Sciatic nerve (tissue), 2 donors: ENCODE data around the gene ZC3H12C. TPM values are rescaled to one million over a fixed set of nuclear protein-coding genes. Genes with fewer than 3 reads are reported as not detected.
A peak's percentile ranks its signal among the peaks of the same experiment; 100 is the strongest.

Experiments
- ATAC-seq: fragments of 200-7000 bp; cut with Tn5 transposase; one replicate; pipeline ENCODE4 v1.9.1; 2020; ENCODE audit warnings: mild to moderate bottlenecking, moderate library complexity
- DNase-seq: peaks from one replicate; pipeline ENCODE4 v3.0.0-alpha.2; 2020; ENCODE audit warnings: low spot score
- intact Hi-C: fragments of 100-400 bp; cut with DNase I; formaldehyde crosslinking; loops from one replicate; pipeline ENCODE4 v1.14.2; 2022
- total RNA-seq: library from RNA; stranded (reverse); fragmentation: NEBNext Ultra II Directional; extraction: Animal tissue kit (Norgen Biotek cat#: 25700); gene quantifications from one replicate; pipeline ENCODE4 v1.2.1, GENCODE V29; 2021
- donor health status: DM: no; HTN: no; CAD: no.
- donor health status: DM: no; HTN: no; CAD: no.

ZC3H12C gene
- total RNA-seq, 1 donor from 2014 or later, result 30.4 TPM

DNA sequence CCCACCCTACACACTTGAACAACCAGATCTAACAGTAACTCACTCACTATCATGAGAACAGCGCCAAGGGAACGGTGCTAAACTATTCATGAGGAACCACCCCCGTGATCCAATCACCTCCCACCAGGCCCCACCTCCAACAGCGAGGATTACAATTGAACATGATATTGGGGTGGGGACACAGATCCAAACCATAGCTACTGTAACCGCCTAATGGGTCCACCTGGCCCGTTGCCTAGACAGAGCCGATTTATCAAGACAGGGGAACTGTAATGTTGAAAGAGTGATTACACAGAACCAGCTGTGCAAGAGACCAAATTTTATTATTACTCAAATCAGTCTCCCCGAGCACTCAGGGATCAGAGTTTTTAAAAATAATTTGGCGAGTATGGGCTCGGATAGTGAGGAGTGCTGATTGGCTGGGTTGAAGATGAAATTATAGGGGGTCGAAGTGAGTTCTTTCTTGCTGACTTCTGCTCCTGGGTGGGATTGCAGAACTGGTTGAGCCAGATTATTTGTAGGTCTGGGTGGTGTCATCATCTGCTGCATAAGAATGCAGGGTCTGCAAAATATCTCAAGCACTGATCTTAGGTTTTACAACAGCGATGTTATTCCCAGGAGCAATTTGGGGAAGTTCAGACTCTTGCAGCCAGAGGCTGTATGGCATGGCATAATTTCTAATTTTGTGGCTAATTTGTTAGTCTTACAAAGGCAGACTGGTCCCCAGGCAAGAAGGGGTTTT is 17.9 kb upstream of the ZC3H12C start:
- ATAC-seq (peak; percentile 13), DNase-seq (no peak)
- intact Hi-C loops, result no loop called here

DNA sequence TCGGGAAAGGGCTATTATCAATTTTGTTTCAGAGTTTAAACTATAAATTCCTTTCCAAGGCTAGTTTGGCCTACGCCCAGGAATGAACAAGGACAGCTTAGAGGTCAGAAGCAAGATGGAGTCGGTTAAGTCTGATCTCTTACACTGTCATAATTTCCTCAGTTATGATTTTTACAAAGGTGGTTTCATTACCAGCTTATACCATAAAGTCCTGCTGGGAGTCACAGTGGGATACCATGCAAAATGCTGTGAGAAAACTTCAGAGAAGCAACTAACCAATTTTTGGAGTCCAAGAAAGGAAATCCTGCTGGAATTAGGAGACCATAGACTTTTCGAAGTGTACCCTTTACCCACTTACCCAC is 17.4 kb upstream of the ZC3H12C start:
- DNase-seq (no peak), ATAC-seq (no peak)
- intact Hi-C loops, result no loop called here

DNA sequence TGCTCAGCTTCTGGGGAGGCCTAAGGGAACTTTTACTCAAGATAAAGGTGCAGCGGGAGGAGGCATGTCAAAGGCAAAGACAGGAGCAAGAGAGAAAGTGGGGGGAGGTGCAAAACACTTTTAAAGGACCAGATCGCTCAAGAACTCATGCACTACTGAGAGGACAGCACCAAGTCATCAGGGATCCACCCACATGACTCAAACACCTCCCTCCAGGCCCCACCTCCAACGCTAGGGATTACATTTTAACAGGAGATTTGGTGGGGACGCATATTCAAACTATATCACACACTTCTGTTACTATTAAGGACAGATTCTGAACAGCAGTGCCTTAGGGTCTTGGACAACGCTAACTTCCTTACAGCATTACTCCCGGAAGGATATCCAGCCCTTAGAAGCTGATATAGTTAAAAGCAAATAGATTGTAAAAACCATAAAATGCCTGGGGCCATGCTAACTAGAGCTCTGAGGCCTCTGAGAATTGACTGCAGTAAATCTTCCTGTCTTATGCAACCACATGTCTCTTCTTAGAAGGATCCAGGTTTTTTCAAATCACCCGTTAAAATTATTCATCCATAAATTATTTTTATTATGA is 16.7 kb upstream of the ZC3H12C start:
- DNase-seq, result no peak
- intact Hi-C loops, result no loop called here
- ATAC-seq, result no peak

DNA sequence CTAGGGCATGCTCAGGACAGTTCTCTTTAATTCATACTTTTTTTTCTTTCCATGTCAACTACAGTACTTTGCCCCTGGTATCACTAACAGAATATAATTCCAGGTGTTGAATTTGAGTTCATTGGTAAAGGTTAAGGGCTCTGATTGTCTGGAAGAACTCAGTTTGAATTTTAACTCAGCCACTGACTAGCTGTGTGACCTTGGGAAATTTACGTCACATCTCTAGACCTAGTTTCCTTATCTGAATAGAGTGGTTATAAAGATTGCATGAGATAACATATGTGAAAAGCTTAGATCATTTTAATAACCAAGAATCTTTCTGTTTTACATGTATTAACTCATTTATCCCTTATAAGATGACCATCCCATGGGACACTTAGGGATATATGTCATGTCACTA is 15.8 kb upstream of the ZC3H12C start:
- DNase-seq, result no peak

DNA sequence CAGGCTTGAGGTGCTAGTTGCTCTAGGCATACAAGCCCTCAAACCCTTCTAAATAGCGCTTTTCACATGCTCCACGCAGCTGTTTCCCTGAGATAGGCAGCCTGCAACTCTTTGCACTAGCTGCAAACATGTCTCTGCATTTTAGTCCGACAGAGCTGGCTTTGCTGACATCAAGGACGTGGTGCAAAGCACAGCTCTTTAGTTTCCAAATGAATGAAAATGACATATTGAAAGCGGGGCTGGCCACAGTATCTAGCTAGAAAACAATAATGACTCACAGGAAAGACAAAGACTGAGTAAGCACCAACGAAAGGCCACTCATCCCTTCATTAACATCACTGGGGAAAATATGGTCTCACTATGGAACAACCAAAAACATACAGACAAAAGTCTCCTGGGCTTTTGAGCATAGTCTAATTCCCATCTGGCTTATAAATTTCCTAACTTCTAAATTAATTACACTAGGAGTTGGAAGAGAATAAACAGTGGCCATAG is 15.3 kb upstream of the ZC3H12C start:
- ATAC-seq (no peak), DNase-seq (no peak)
- intact Hi-C loops, result no loop called here

More for the DNA sequence above, 15.8 kb upstream of the ZC3H12C start:
- no peak for ATAC-seq
- intact Hi-C loops, result no loop called here

DNA sequence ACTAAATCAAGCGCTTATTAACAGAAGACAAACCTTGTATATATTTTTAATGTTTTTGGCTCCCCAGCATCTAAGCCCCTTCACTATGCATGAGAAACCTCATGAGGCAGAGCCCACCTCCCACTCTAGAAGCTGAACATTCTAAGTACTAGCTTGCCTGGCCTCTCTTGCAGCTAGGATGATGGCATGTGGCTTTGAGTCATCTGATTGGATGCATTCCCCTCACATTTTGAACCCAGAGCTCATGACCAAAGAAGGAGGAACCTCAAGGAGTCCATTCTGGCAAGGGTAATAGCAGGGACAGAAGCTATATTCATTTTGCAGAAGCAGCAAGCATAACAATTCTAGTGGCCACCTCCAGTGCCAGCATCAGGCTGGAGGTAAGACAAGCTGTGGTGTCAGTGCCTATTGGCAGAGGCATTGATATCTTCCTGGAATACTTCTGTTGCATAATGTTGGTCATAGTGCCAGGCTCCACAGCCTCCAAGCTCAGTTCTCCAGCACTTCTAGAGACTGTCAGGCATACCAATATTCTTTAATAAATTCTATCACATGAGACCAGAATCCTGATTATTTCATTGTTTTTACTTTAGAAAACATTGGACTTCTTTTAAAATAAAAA is 14.2 kb upstream of the ZC3H12C start:
- DNase-seq (no peak), ATAC-seq (no peak)
- intact Hi-C loops, result no loop called here

DNA sequence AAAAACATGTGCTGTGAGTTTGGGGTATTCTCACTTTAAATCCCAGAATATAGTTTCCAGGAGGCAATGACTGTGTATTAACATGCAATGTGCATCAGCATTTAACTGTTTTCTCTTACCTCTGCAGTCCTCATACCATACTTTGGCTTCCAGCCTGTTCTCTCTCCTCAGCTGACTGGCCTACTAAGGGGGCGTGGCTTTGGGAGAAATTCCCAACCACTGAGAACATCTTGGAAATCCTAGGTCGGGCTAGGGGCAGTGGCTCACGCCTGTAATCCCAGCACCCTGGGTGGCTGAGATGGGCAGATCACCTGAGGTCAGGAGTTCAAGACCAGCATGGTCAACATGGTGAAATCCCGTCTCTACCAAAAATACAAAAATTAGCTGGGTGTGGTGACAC is 13.5 kb upstream of the ZC3H12C start:
- DNase-seq (no peak), ATAC-seq (no peak)
- intact Hi-C loops, result no loop called here

DNA sequence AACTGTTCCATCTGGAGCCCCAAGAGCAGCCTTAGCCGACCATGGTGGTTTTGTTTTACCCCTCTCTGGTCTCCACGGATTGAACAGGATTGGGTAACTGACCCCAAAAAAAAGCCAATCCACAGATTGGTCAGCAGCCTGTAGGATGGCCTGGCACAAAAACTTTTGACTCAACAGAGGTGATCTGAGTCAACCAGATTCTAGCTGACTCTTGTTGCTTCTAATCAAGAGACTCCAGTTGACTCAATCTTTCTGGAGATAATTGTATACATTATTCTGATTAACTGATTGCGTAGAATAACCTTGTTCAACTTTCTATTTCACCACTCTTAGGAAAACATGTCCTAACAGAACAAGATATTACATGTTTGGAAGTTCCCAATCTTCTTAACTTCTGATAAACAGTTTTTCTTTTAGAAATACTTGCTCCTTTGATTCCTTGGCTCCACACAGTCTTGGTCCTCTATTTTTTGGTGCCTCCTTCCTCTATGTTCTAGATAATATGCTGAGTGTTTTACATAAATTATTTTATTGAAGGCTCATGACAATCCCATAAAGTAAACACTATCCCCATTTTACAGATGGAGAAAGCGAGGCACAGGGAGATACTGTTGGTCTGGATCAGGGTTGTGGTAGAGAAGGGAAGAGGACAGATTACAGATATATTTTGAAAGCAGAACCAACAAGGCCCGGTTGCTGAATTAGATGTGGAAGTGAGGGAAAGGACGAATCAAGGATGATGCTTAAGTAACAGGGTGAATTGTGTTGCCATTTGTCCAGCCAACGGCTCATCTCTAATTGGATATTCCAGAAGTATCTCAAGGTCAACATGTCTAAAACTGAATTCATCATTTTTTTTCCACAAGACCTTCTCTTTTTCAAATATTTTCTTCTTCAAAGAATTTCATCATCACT is 11.5 kb upstream of the ZC3H12C start:
- ATAC-seq (no peak), DNase-seq (no peak)
- intact Hi-C loops, result no loop called here

DNA sequence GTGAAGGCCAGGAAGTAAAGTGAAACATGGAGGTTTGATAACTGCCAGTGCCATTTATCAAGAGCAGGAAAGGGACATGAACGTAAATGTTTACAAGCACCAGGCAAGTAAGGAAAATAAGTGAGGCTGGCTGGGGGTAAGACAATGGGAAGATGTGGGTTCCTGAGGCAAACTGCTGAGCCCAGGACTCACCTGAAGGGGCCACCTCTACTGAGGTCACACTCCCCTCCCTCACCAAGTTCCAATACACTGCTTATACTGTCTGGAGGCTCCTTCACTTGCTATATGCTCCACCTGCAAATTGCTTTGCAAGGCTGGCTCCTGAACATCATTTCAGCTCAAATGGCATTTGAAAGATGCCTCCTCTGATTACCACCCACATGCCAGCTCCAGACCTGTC is 10.3 kb upstream of the ZC3H12C start:
- intact Hi-C loops, result no loop called here
- ATAC-seq (no peak), DNase-seq (no peak)

DNA sequence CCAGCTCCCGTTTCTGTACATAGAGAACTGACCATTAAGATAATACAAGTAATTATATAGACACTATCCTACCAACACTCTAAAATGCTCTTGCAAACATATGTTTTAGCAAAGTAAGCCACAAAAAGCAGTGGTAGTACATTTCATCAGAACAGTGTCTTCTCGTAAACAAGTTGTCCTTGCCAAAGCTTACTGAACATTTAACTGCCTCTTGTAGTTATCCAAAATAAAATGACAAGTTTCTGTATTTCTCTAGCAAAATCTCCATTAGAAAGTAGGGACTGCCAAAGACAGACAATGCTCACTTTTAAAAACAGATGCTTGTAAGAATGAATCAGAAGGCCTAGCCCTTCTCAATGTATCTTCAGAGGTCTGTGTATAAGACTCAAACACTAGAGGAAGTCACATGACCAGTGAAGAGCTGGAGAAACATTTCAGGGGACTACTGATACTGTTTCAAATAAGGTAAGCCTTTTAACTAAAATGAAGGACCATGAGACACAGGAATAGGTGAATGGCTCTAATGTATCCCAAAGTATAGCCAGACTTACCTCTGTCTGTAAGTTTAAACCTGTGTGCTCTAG is 7.8 kb upstream of the ZC3H12C start:
- peak; percentile 17 for ATAC-seq
- no peak for DNase-seq
- intact Hi-C loops, result no loop called here

DNA sequence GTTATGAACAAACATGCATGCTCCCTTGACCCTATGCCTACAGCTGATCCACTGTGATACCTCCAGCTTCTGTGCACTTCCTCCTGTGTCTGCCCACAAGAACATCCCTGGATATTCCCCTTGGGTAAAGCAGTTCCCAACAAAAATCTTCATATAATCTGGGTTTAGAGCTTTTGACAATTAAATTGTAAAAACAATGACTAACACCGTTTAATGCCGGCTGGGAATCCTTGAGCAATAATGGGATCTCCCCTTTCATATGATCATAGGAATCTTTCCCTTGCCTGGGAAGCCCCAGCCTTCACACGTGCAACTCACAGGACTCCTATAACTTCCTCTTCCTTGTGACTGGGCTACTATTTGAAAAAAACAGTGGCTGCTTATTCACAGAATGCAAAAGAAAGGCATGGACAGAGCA is 6.3 kb upstream of the ZC3H12C start:
- ATAC-seq, result peak; percentile 46
- intact Hi-C loops, result no loop called here
- DNase-seq, result no peak

DNA sequence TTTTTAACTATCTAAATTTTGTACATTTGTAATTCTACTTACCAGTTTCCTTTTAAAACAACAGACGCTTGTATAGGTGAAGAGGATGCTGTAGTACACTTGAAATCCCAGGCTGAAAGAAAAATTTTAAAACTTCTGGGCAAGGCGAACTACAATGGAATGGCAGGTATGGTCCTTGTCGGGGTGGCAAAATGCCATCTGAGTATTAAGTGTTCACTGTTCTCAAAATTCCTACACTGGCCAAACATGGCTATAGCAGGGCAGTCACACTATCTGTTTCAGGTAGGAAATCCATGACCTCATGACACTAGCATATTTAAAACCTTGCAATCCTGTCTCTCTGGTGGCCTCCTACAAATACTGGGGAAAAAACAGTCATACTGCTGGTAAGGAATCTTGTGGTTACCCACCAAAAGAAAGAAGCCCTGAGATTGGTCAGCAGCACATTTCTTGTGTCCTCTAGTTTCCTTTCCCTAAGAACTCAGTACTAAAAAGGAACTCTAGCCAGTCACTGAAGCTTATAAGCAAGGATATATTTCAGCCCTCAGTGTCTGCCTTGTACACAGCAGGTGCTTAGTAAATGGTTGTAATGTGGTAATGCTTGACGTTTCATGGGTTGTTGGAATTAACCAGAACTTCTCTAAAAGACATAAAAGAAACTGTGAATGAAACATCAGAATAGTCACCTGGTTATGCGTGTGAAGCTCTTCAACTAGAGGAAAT is 5.2 kb upstream of the ZC3H12C start:
- intact Hi-C loops, result no loop called here
- no peak for ATAC-seq
- DNase-seq, result no peak

DNA sequence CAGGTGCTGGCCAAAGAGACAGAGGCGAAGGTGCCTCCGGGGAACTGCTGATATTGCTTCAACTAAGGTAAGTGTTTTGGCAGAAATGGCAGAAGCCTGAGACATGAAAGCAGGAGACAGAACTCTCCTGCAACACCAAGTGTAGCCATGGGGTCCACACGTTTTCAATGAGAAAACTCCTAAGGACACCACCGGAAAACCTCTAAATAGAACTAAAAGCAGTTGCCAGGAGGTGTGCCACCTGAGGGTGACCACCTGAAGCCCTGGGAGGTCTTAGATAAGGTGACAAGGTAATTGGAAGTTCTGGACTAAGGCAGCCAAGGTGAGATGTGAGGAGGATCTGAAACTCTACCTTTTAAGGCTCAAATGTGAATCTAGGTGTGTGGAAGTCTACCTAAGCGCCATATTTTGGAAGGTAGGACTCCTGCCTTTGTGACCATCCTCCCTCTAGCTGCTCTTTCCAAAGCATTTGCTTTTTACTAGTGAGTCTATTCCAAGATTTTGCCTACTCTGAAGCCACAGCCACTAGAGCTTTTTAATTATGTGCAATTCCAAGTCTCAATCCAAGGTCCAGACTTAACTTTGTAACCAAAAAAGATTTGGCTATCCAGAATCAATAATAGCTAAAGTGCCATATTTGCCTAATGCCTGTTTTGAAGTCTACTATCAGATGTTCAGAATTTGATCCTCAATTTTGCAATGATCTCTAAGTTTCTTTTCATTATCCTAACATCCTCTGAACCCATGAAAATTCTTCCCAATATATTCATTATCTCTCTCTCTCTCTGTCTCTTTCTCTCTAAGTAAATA is 4.5 kb upstream of the ZC3H12C start:
- ATAC-seq (no peak), DNase-seq (no peak)
- intact Hi-C loops, result no loop called here

DNA sequence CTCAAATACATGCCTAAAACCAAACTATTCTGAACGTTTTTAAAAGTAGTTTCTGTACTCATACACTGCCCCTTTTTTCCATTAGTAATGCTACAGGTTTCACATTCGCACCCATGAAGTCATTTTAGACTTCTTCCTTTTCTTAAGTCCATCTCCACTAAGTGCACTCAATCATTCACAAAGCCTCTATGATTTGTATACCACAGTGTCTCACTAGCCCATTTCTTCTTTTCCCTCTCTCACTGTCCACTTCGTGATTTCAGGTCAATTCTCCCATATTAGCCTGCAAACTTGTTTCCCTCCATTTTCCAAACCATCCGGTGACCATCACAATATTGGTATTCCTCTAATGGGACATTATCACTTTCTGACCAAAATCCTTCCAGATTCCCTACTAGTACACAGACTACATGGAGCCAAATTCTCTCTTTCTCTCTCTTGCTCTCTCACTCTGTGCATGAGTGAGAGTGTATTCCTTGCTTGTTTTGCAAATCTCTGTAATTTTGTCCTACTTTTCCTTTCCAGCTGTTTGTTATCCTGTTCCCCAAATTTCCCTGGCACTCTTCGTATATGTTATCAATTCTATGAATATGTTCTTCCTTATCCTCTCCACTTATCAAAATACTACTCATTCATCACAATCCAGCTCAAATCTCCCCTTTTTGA is 3.4 kb upstream of the ZC3H12C start:
- no peak for ATAC-seq
- intact Hi-C loops, result no loop called here
- DNase-seq, result no peak

DNA sequence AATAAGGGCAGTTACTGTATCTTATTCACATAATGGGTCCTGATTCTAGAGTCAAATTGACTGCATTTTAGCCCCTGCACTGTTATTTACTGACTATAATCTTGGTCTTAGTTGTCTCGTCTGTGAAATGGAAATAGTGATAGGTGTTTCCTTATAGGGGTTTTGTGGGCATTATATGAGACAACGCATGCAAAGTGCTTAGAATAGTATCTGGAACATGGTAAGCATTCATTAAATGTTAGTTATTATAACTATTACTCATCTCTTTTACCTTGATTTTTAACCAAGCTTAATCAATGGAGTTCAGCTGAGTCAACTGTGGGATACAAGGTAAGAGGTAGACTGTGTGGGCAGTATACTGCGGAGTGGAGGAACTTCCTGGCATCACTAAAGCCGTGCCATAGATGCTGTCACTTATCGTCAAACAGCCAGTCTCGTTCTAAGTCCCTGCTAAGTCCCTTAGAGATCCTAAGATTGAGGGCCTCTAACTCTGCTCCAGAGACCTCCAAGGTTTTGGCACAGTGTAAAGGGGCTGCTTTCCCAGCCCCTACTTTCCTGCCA is 2.6 kb upstream of the ZC3H12C start:
- no peak for DNase-seq
- intact Hi-C loops, result no loop called here

DNA sequence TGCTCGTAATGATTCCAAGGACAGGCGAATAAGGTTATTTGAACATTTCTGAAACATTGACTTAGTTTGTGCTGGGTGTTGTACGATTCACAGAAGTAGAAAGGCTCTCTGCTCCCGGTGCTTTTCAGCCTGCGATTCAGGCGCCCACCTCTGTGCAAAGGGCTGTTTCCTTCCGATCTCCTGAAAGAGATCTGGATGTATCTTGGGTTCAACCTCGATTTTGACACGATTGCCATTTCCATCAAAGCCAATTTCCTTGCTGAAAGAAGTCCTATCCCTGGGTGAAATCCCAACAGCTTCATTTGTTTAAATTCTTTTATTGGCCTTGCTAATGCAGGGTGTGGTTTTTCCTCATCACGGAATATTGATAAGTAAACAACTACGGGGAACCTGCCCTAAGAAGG is 1.1 kb upstream of the ZC3H12C start:
- DNase-seq, result no peak
- intact Hi-C loops, result no loop called here

More for the DNA sequence above, 2.6 kb upstream of the ZC3H12C start:
- no peak for ATAC-seq

More for the DNA sequence above, 1.1 kb upstream of the ZC3H12C start:
- peak; percentile 5 for ATAC-seq
